ENCODE results near the gene NDST4.

NDST4 gene

DNA sequence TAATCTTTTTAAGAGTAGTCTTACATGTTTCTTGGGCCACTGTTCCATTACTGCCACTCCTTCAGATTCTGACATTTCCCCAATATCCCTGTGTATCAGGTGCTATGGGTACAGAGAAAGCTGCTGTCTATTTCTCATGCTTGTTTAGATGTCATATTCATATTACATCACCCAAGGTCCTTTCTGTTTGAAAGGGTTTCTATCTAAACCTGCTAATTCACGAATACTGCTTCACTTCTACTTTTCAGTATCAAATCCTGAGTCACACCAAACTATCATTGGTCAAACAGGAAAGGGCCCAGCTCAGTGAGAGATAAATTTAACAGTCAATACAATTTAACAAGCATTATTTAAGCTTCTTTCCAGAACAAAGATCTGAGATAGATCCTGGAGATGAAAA lies 273.4 kb downstream of the NDST4 start:
- TF ChIP-seq, protein P1, sequence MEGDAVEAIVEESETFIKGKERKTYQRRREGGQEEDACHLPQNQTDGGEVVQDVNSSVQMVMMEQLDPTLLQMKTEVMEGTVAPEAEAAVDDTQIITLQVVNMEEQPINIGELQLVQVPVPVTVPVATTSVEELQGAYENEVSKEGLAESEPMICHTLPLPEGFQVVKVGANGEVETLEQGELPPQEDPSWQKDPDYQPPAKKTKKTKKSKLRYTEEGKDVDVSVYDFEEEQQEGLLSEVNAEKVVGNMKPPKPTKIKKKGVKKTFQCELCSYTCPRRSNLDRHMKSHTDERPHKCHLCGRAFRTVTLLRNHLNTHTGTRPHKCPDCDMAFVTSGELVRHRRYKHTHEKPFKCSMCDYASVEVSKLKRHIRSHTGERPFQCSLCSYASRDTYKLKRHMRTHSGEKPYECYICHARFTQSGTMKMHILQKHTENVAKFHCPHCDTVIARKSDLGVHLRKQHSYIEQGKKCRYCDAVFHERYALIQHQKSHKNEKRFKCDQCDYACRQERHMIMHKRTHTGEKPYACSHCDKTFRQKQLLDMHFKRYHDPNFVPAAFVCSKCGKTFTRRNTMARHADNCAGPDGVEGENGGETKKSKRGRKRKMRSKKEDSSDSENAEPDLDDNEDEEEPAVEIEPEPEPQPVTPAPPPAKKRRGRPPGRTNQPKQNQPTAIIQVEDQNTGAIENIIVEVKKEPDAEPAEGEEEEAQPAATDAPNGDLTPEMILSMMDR (IDR thresholded peaks at IDR 0.05; ENCODE audit: insufficient read depth, low read length, poor library complexity, severe bottlenecking): no peak
- no peaks in the 10 kb centered on the region for H3K36me3 ChIP-seq (ENCODE audit: control insufficient read depth, insufficient read depth, low read length)
- H3K27me3 ChIP-seq (replicated peaks; ENCODE audit: control insufficient read depth, insufficient read depth, low read length): no peaks in the 10 kb centered on the region
- DNase-seq (ENCODE audit: extremely low read depth, insufficient read length): no peak
- no peak overlapping the region for H3K4me3 ChIP-seq (replicated peaks; ENCODE audit: low read depth, low read length)

GRCh38 chr4:114830628-114831027 lies 282.8 kb downstream of the NDST4 start:
- TF ChIP-seq, protein P1 (IDR thresholded peaks at IDR 0.05; ENCODE audit: insufficient read depth, low read length, poor library complexity, severe bottlenecking): no peak
- no peaks in the 10 kb centered on the region for H3K36me3 ChIP-seq (ENCODE audit: control insufficient read depth, insufficient read depth, low read length)

DNA sequence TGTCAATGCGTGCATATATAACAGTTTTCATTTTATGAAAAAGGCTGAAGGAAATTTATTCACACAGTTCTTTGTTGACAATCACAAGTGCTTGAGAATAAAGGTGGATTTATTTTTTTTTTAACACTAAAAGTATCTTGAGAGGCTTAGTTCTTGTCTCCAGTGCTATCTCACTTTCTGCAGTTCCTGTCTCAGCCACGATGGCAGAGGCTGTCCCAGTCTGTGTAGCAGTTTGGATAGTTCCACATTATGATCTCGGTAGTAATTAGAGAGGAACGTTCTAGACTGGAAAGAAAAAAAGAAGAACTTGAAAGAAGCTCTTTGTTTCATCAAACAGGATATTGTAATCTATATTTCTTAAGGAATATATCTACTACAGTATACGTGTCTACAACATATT lies 285.8 kb downstream of the NDST4 start:
- Histone ChIP-seq H3K36me3 (ENCODE audit: control insufficient read depth, insufficient read depth, low read length) (no peaks in the 10 kb centered on the region), H3K27me3 (replicated peaks; ENCODE audit: control insufficient read depth, insufficient read depth, low read length) (no peaks in the 10 kb centered on the region), H3K4me3 (replicated peaks; ENCODE audit: low read depth, low read length) (no peak overlapping the region)
- no peak for DNase-seq (ENCODE audit: extremely low read depth, insufficient read length)
- TF ChIP-seq, protein P1 (IDR thresholded peaks at IDR 0.05; ENCODE audit: insufficient read depth, low read length, poor library complexity, severe bottlenecking): no peak

More at GRCh38 chr4:114830628-114831027, 282.8 kb downstream of the NDST4 start:
- no peak for DNase-seq (ENCODE audit: extremely low read depth, insufficient read length)
- H3K27me3 ChIP-seq (replicated peaks; ENCODE audit: control insufficient read depth, insufficient read depth, low read length): no peaks in the 10 kb centered on the region
- no peak overlapping the region for H3K4me3 ChIP-seq (replicated peaks; ENCODE audit: low read depth, low read length)

DNA sequence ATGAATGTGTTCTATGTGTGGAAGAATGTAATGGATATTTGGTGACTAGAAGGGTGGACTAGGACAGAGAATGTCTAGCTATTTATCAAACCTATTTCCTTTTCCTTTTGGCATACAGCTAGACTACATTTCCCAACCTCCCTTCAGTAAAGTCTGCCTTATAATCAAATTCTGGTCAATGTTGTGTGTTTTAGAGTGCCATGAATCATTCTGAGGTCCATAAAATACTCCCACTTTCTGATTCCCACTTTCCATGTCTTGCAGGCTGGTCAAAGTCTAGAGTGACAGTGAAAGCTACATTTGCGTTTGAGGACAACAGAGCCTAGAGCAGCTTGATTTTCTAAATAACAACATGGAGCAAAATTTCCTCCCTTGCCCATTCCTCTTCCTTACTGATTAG lies 297.7 kb downstream of the NDST4 start:
- TF ChIP-seq, protein P1 (IDR thresholded peaks at IDR 0.05; ENCODE audit: insufficient read depth, low read length, poor library complexity, severe bottlenecking): no peak
- Histone ChIP-seq H3K4me3 (replicated peaks; ENCODE audit: low read depth, low read length) (no peak overlapping the region), H3K36me3 (ENCODE audit: control insufficient read depth, insufficient read depth, low read length) (no peaks in the 10 kb centered on the region), H3K27me3 (replicated peaks; ENCODE audit: control insufficient read depth, insufficient read depth, low read length) (no peaks in the 10 kb centered on the region)
- no peak for DNase-seq (ENCODE audit: extremely low read depth, insufficient read length)

DNA sequence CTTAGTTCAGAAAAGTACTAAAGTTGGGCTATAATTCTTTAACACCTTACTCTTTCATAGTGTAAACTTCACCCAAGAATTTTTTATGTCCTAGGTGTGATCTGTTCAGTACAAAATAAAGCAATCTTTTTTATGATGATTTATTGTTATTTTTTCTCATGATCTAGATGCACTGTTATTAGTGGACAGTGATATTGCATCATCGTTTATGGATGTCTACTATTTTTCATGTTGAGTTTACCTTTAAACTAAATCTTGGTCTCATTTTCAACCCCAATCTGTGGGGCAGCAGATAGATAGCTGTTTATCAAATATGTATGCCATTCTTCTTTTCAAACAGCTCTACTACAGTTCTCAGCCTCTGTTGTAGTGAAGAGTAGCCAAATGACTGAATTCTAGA lies 299.5 kb downstream of the NDST4 start:
- DNase-seq (ENCODE audit: extremely low read depth, insufficient read length): no peak
- no peaks in the 10 kb centered on the region for H3K36me3 ChIP-seq (ENCODE audit: control insufficient read depth, insufficient read depth, low read length)
- H3K27me3 ChIP-seq (replicated peaks; ENCODE audit: control insufficient read depth, insufficient read depth, low read length): no peaks in the 10 kb centered on the region
- TF ChIP-seq, protein P1 (IDR thresholded peaks at IDR 0.05; ENCODE audit: insufficient read depth, low read length, poor library complexity, severe bottlenecking): no peak
- no peak overlapping the region for H3K4me3 ChIP-seq (replicated peaks; ENCODE audit: low read depth, low read length)
